ENCODE data around the gene KNDC1.
"Not testable (repeated sequence)": the region's sequence is repeated elsewhere in the genome, so short reads cannot be mapped to it uniquely, and the experiment has no call there.

The KNDC1 gene

DNA sequence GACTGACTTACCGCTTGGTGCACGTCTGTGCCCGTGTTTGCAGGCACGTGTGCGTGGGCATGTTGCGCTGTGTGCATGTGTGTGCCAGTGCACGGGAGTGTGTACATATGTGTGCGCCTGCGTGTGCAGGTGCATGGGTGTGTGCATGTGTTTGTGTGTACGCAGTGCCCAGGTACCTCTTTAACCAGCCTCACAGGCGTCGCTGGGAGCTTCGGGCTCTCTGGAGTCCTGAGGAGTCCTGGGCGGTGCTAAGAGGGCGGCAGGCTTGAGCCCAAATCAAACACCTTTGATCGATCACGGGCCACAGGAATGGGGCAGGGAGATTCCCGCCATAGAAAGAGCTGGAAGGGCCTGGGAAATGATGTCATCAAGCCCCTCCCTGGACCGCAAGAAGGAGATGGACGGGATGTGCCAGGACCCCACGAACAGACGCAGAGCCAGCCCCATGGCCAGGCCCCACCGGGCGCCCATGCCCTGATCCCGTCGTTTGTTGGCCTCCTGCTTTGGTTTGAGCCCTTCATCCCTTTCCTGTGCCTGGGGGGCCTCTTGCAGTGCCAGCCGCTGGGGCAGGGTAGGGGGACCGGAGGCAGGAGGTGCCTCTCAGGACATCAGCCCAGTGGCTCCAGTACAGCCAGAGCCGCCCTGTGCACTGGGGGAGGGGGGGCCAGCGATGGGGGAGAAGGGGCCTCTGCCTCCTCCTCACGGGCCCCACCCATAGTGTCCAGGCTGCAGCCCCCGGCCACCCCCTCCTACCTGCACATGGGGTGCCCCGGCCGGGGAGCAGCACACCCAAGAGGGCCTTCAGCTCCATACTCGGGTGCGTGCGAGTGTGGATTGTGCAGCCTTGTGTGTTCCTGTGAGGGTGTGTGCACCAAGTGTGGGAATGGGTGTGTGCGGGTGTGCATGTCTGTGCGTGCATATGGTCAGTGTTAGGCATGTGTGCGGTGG, 5.8 kb downstream of the KNDC1 start:
- peaks cover 13% of the 10 kb centered on the region for H3K27me3 ChIP-seq (ENCODE audit: low read depth, low read length)
- H3K4me1 ChIP-seq (ENCODE audit: control insufficient read depth in 1 of 2, insufficient read depth in 2 of 2, low read length in 2 of 2), result peaks cover 0 to 11% of the 10 kb centered on the region in 2 donors

DNA sequence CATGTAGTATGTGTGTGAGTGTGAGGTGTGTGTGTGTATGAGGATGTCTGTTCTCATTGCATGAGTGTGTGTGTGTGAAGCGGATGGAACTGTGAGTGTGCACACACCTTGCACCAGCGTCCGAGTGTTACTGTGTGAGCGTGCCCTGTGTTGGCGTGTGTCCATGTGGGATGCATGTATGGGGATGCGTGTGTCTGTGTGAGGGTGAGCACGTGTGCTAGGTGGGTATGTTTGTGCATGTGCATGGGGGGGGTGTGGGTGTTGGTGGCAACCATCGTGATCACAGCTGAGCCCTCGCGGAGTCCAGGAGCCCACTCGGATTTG, 6.4 kb downstream of the KNDC1 start:
- Histone ChIP-seq H3K9me3 (ENCODE audit: control insufficient read depth in 1 of 2, low read length in 2 of 2) (no peaks in the 10 kb centered on the region), H3K4me3 (ENCODE audit: low read depth in 1 of 2, low read length in 2 of 2) (no peak overlapping the region), H3K27me3 (ENCODE audit: low read depth, low read length) (peaks cover 10% of the 10 kb centered on the region)

More for the DNA sequence above, 5.8 kb downstream of the KNDC1 start:
- H3K4me3 ChIP-seq (ENCODE audit: low read depth in 1 of 2, low read length in 2 of 2), result no peak overlapping the region
- H3K27ac ChIP-seq (ENCODE audit: low read length), result no peak overlapping the region
- no peaks in the 10 kb centered on the region for H3K36me3 ChIP-seq (ENCODE audit: control insufficient read depth in 1 of 2, insufficient read depth in 2 of 2, low read length in 2 of 2)
- H3K9me3 ChIP-seq (ENCODE audit: control insufficient read depth in 1 of 2, low read length in 2 of 2), result no peaks in the 10 kb centered on the region

DNA sequence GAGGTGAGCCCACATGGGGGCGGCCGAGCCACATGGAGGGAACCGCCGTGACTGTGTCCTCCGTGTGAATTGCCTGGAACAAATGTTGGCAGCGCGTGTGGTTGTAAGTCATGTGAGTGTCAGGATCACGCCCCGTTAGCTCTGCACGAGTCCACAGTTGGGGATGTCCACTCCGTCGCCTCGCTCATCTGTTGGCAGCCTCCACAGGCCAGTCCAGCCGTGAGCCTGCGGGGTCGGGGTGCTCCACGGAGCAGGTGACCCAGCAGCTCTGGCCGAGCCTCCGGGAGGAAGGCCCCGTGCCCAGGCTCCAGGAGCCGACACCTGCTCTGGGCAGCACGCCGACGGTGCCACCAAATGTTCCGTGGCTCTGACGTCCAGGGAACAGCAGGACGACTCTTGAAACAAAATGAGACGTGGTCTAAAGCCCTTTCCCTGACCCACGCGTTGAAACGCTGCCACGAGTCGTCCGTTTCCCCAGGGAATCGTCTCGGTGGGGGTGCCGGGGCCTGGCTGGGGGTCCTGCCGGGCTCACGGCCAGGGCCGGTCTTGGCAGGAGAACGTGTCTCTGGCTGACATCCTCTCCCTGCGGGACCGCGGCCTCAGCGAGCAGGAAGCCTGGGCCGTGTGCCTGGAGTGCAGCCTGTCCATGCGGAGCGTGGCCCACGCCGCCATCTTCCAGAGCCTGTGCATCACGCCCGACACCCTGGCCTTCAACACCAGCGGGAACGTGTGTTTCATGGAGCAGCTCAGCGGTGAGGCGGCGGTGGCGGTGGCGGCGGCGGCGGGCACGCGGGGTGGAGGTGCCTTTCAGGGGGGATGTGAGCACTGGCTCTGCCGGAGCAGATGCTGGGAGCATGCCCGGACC, 7.0 kb downstream of the KNDC1 start:
- Histone ChIP-seq H3K9me3 (ENCODE audit: control insufficient read depth in 1 of 2, low read length in 2 of 2) (no peaks in the 10 kb centered on the region), H3K27ac (ENCODE audit: low read length) (no peak overlapping the region), H3K4me3 (ENCODE audit: low read depth in 1 of 2, low read length in 2 of 2) (no peak overlapping the region), H3K36me3 (ENCODE audit: control insufficient read depth in 1 of 2, insufficient read depth in 2 of 2, low read length in 2 of 2) (no peaks in the 10 kb centered on the region), H3K27me3 (ENCODE audit: low read depth, low read length) (peaks cover 4% of the 10 kb centered on the region), H3K4me1 (ENCODE audit: control insufficient read depth in 1 of 2, insufficient read depth in 2 of 2, low read length in 2 of 2) (no peaks in the 10 kb centered on the region)

More for the DNA sequence above, 6.4 kb downstream of the KNDC1 start:
- H3K4me1 ChIP-seq (ENCODE audit: control insufficient read depth in 1 of 2, insufficient read depth in 2 of 2, low read length in 2 of 2), result peaks cover 0 to 5% of the 10 kb centered on the region in 2 donors
- H3K27ac ChIP-seq (ENCODE audit: low read length), result no peak overlapping the region
- H3K36me3 ChIP-seq (ENCODE audit: control insufficient read depth in 1 of 2, insufficient read depth in 2 of 2, low read length in 2 of 2), result no peaks in the 10 kb centered on the region

DNA sequence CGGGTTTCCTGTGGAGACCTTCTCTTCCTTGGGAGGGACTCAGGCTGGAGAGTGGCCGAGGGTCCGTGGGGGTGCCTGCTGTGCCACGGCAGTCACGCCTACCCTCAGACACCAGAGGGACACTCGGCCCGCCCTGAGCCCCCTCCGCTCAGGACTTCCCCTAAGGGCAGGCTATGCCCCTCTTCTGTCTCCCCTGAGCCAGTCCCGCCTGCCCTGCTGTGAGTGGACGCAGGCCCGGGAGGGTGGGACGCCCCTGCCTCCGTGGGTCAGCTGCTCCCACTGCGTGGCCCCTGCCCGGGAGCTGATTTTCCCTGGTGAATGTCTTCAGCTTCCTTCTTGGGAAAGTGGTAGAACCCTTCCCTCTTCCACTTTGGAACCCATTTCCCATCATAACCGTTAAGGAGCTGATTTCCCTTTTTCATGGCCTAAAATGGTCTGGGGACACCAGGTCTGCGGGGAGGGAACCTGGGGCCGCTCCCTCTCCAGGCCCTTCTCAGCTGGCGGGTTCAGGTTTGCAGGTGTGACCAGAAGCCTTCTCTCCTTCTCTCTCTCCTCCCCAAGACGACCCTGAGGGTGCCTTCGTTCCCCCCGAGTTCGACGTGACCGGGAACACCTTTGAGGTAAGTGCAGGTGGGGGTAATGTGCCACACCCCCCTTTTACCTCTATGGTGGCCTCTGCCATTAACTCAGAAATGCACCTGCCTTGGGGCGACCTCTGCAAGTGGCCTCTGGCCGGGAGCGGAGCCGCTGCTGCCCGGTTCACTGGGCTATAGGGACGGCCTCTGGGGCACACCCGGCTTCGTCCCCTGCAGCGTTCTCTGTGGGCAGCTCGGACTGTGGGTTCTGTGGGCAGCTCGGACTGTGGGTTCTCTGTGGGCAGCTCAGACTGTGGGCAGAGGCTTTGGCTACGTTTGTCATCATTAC, 7.9 kb downstream of the KNDC1 start:
- no peaks in the 10 kb centered on the region for H3K4me1 ChIP-seq (ENCODE audit: control insufficient read depth in 1 of 2, insufficient read depth in 2 of 2, low read length in 2 of 2)
- no peaks in the 10 kb centered on the region for H3K9me3 ChIP-seq (ENCODE audit: control insufficient read depth in 1 of 2, low read length in 2 of 2)
- no peak overlapping the region for H3K27ac ChIP-seq (ENCODE audit: low read length)
- H3K27me3 ChIP-seq (ENCODE audit: low read depth, low read length), result no peaks in the 10 kb centered on the region
- no peak overlapping the region for H3K4me3 ChIP-seq (ENCODE audit: low read depth in 1 of 2, low read length in 2 of 2)
- no peaks in the 10 kb centered on the region for H3K36me3 ChIP-seq (ENCODE audit: control insufficient read depth in 1 of 2, insufficient read depth in 2 of 2, low read length in 2 of 2)

DNA sequence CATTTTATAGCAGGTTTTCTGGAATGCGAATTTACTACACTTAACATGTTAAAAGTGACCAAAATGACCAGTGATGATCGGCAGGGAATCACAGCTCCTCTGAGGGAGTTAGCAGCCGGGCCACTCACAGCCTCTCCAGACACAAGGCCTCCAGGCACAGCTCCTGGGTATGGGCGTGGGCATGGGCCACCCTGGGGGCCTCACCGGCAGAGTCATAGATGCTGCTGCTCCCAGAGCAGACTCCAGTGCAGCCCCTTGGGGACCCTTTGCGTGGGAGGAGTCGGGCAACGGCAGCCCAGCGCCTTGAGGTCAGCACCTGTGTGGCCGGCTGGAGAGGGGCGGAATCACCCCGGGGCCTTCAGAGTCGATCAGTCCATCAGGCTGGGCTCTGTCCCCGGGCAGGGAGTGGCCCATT, 8.6 kb downstream of the KNDC1 start:
- Histone ChIP-seq H3K27me3 (ENCODE audit: low read depth, low read length) (no peaks in the 10 kb centered on the region), H3K4me3 (ENCODE audit: low read depth in 1 of 2, low read length in 2 of 2) (no peak overlapping the region), H3K27ac (ENCODE audit: low read length) (no peak overlapping the region), H3K36me3 (ENCODE audit: control insufficient read depth in 1 of 2, insufficient read depth in 2 of 2, low read length in 2 of 2) (no peaks in the 10 kb centered on the region), H3K9me3 (ENCODE audit: control insufficient read depth in 1 of 2, low read length in 2 of 2) (no peaks in the 10 kb centered on the region), H3K4me1 (ENCODE audit: control insufficient read depth in 1 of 2, insufficient read depth in 2 of 2, low read length in 2 of 2) (no peaks in the 10 kb centered on the region)

DNA sequence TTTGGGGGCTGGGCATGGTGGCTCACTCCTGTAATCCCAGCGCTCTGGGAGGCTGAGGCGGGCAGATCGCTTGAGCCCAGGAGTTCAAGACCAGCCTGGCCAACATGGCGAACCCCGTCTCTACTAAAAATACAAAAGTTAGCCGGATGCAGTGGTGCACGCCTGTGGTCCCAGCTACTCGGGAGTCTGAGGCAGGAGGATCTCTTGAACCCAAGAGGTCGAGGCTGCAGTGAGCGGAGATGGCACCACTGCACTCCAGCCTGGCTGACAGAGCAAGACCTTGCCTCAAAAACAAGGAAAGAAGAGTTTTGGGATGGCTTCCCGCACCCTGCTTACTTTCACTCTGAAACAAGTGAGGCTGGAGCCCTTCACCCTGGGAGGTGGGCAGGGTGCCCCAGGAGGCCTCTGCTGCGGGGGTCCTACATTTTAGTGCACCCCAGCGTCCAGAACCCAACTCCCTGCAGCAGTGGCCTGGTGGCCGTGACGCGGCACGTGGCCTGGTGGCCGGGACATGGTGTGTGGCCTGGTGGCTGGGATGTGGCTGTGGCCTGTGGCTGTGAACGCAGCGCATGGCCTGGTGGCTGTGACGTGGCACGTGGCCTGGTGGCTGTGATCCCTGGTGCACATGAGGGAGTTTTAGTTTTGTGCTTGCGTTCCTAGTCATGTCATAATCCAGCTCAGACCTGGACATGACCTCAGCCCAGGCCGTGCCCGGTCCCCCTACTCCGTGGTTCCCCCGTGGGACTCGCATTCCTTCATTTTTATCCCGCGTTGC, 9.3 kb downstream of the KNDC1 start:
- Histone ChIP-seq H3K9me3 (ENCODE audit: control insufficient read depth in 1 of 2, low read length in 2 of 2) (no peaks in the 10 kb centered on the region), H3K36me3 (ENCODE audit: control insufficient read depth in 1 of 2, insufficient read depth in 2 of 2, low read length in 2 of 2) (no peaks in the 10 kb centered on the region), H3K27me3 (ENCODE audit: low read depth, low read length) (no peaks in the 10 kb centered on the region), H3K4me1 (ENCODE audit: control insufficient read depth in 1 of 2, insufficient read depth in 2 of 2, low read length in 2 of 2) (no peaks in the 10 kb centered on the region), H3K27ac (ENCODE audit: low read length) (no peak overlapping the region), H3K4me3 (ENCODE audit: low read depth in 1 of 2, low read length in 2 of 2) (no peak overlapping the region)

DNA sequence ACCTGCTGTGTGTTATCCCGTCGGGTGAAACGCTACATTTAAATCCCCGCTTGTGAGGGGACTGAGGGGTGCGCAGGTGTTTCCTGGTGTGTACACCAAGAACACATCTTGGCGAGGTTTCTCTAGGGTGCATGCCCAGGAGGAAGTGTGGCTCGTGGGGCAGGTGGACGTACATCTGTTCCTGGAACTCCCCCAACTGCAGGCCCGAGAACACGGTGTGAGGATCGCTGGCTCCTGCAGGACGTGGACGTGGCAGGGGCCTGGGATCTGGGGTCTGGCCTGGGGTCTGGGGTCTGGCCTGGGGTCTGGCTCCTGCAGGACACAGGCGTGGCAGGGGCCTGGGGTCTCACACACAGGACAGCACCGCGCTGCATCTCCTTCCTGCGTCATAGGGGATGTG, 10.1 kb downstream of the KNDC1 start:
- H3K36me3 ChIP-seq (ENCODE audit: control insufficient read depth in 1 of 2, insufficient read depth in 2 of 2, low read length in 2 of 2), result no peaks in the 10 kb centered on the region
- H3K27me3 ChIP-seq (ENCODE audit: low read depth, low read length), result no peaks in the 10 kb centered on the region
- no peaks in the 10 kb centered on the region for H3K4me1 ChIP-seq (ENCODE audit: control insufficient read depth in 1 of 2, insufficient read depth in 2 of 2, low read length in 2 of 2)
- no peaks in the 10 kb centered on the region for H3K9me3 ChIP-seq (ENCODE audit: control insufficient read depth in 1 of 2, low read length in 2 of 2)
- no peak overlapping the region for H3K4me3 ChIP-seq (ENCODE audit: low read depth in 1 of 2, low read length in 2 of 2)
- H3K27ac ChIP-seq (ENCODE audit: low read length), result no peak overlapping the region

DNA sequence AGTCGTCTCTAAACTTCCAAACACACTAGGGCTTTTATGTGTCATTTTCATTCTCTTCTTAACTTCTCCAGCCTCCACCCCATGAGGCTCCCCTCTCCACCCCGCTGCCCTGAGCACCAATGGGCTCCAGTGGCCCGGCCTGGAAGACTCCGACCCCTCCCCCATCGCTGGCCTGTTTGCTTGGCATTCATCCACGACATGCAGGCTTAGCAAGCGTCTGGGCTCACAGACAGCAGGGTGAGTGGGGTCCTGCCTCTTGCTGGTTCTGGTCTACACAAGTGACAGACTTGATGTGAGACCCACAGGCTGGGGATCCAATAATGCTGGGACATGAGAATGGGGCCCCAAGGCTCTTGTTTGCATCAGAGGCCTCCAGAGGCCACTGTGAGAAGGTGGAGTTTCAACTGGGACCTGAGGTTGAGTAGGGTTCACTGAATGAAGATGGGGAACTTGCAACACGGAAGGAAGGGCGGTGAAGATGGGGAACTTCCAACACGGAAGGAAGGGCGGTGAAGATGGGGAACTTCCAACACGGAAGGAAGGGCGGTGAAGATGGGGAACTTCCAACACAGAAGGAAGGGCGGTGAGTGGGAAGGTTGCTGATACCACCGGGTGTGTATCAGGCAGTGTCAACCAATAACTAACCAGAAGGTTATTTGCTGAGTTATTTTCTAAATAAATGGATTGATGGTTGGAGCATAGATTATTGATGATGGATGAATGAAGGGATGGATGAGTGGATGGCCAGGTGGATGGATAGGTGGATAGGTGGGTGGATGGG, 14.0 kb downstream of the KNDC1 start:
- no peak overlapping the region for H3K4me3 ChIP-seq (ENCODE audit: low read depth in 1 of 2, low read length in 2 of 2)
- H3K9me3 ChIP-seq (ENCODE audit: control insufficient read depth in 1 of 2, low read length in 2 of 2), result no peaks in the 10 kb centered on the region
- H3K4me1 ChIP-seq (ENCODE audit: control insufficient read depth in 1 of 2, insufficient read depth in 2 of 2, low read length in 2 of 2), result no peaks in the 10 kb centered on the region
- no peaks in the 10 kb centered on the region for H3K27me3 ChIP-seq (ENCODE audit: low read depth, low read length)
- H3K36me3 ChIP-seq (ENCODE audit: control insufficient read depth in 1 of 2, insufficient read depth in 2 of 2, low read length in 2 of 2), result no peaks in the 10 kb centered on the region
- no peak overlapping the region for H3K27ac ChIP-seq (ENCODE audit: low read length)

DNA sequence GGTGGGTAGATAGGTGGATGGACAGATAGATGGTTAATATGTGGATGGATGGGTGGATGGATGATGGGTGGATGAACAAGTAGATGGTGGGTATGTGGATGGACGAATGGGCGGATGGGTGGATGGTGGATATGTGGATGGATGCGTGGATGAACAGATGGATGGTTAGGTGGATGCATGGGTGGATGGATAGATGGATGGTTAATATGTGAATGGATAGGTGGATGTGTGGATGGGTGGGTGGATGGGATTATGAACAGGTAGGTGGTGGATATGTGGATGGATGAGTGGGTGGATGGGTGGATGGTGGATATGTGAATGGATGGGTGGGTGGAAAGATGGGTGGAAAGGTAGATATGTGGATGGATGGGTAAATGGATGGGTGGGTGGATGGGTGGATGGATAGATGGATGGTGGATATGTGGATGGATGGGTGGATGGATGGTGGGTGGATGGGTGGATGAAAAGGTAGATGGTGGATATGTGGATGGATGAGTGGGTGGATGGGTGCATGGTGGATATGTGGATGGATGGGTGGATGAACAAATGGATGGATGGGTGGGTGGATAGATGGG, 14.8 kb downstream of the KNDC1 start:
- Histone ChIP-seq H3K4me3 (ENCODE audit: low read depth in 1 of 2, low read length in 2 of 2) (no peak overlapping the region), H3K36me3 (ENCODE audit: control insufficient read depth in 1 of 2, insufficient read depth in 2 of 2, low read length in 2 of 2) (no peaks in the 10 kb centered on the region), H3K27me3 (ENCODE audit: low read depth, low read length) (no peaks in the 10 kb centered on the region), H3K4me1 (ENCODE audit: control insufficient read depth in 1 of 2, insufficient read depth in 2 of 2, low read length in 2 of 2) (no peaks in the 10 kb centered on the region), H3K9me3 (ENCODE audit: control insufficient read depth in 1 of 2, low read length in 2 of 2) (no peaks in the 10 kb centered on the region), H3K27ac (ENCODE audit: low read length) (no peak overlapping the region)

DNA sequence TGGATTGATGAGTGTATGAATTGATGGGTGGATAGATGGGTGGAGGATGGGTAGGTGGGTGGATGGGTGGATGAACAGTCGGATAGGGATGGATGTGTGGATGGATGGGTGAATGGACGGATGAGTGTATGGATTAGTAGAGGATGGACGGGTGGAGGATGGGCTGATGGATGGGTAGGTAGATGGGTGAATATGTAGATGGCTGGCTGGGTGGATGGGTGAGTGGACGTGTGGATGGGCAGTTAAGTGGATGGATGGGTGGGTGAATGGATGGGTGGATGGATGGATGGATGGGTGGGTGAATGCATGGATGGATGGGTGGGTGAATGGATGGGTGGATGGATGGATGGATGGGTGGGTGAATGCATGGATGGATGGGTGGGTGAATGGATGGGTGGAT, 15.6 kb downstream of the KNDC1 start:
- H3K9me3 ChIP-seq (ENCODE audit: control insufficient read depth in 1 of 2, low read length in 2 of 2); H3K27me3 ChIP-seq (ENCODE audit: low read depth, low read length); H3K4me3 ChIP-seq (ENCODE audit: low read depth in 1 of 2, low read length in 2 of 2); H3K4me1 ChIP-seq (ENCODE audit: control insufficient read depth in 1 of 2, insufficient read depth in 2 of 2, low read length in 2 of 2); H3K27ac ChIP-seq (ENCODE audit: low read length); H3K36me3 ChIP-seq (ENCODE audit: control insufficient read depth in 1 of 2, insufficient read depth in 2 of 2, low read length in 2 of 2): not testable (repeated sequence)

All from muscle layer of duodenum (tissue), 2 donors.